Measurements from ENCODE around the gene ARL5C.

The ARL5C gene

GRCh38 chr17:39167476-39167875 lies 1.5 kb upstream of the ARL5C start:
- peak; percentile 88 for DNase-seq (ENCODE audit: low spot score)

GRCh38 chr17:39166437-39167335 lies 725 bp upstream of the ARL5C start:
- DNase-seq (ENCODE audit: low spot score): no peak

GRCh38 chr17:39165178-39165840 lies 652 bp downstream of the ARL5C start:
- DNase-seq (ENCODE audit: low spot score): no peak

GRCh38 chr17:39164675-39165143 lies 1.3 kb downstream of the ARL5C start:
- DNase-seq (ENCODE audit: low spot score): peak; percentile 93

GRCh38 chr17:39161962-39162361 lies 4.0 kb downstream of the ARL5C start:
- DNase-seq (ENCODE audit: low spot score): no peak

- DNase-seq (ENCODE audit: low spot score): no peak
Measured at GRCh38 chr17:39158623-39159022, 7.3 kb downstream of the ARL5C start.

GRCh38 chr17:39156491-39156890 lies 9.5 kb downstream of the ARL5C start:
- no peak for DNase-seq (ENCODE audit: low spot score)

GRCh38 chr17:39155654-39156053 lies 10.3 kb downstream of the ARL5C start:
- DNase-seq (ENCODE audit: low spot score): no peak

GRCh38 chr17:39153599-39154051 lies 12.3 kb downstream of the ARL5C start:
- DNase-seq (ENCODE audit: low spot score): peak; percentile 87

GRCh38 chr17:39151943-39152818 lies 13.8 kb downstream of the ARL5C start:
- peak; percentile 73 for DNase-seq (ENCODE audit: low spot score)

- DNase-seq (ENCODE audit: low spot score): no peak
Measured at GRCh38 chr17:39151150-39151942, 14.6 kb downstream of the ARL5C start, which contains the start of gene PLXDC1. PLXDC1 (minus strand) TSS chr17:39151637; CDS start chr17:39151437, 200 bp downstream.

- DNase-seq (ENCODE audit: low spot score): no peak
Measured at GRCh38 chr17:39150795-39151149, 15.2 kb downstream of the ARL5C start.

GRCh38 chr17:39150104-39150634 lies 15.8 kb downstream of the ARL5C start:
- DNase-seq (ENCODE audit: low spot score): no peak

GRCh38 chr17:39147221-39148185 lies 18.5 kb downstream of the ARL5C start:
- DNase-seq (ENCODE audit: low spot score): no peak

GRCh38 chr17:39146273-39146672 lies 19.7 kb downstream of the ARL5C start:
- DNase-seq (ENCODE audit: low spot score): no peak

- no peak for DNase-seq (ENCODE audit: low spot score)
Measured at GRCh38 chr17:39145143-39145542, 20.8 kb downstream of the ARL5C start.

- DNase-seq (ENCODE audit: low spot score): no peak
Measured at GRCh38 chr17:39144416-39144840, 21.5 kb downstream of the ARL5C start.

GRCh38 chr17:39143552-39144093 lies 22.3 kb downstream of the ARL5C start:
- DNase-seq (ENCODE audit: low spot score): no peak

GRCh38 chr17:39141915-39142664 lies 23.9 kb downstream of the ARL5C start:
- DNase-seq (ENCODE audit: low spot score): no peak

Measured in D341Med (cell line).